HEK293 (cell line): ENCODE results near the gene TFPI.

Experiments used
- CTCF ChIP-seq: fragments of 450-650 bp; formaldehyde crosslinking; IDR thresholded peaks from 2 replicates; pipeline ENCODE4 v1.5.1; 2016; ENCODE audit warnings: missing biosample characterization, missing genetic modification characterization
- SETDB1 ChIP-seq: IDR thresholded peaks from one replicate; pipeline ENCODE4 v1.6.1; 2017; ENCODE audit warnings: mild to moderate bottlenecking, low read length, moderate library complexity, mixed read lengths; ENCODE audit not compliant: insufficient read length
- ZFP3 ChIP-seq: fragments of 450-650 bp; formaldehyde crosslinking; IDR thresholded peaks from 2 replicates; pipeline ENCODE4 v1.5.1; 2016; ENCODE audit warnings: low read depth, missing biosample characterization, missing genetic modification characterization
- ZNF292 ChIP-seq: fragments of 450-650 bp; formaldehyde crosslinking; IDR thresholded peaks from 2 replicates; pipeline ENCODE4 v1.5.1; 2016; ENCODE audit warnings: low read depth, missing biosample characterization, missing genetic modification characterization, borderline replicate concordance
- ZNF426 ChIP-seq: fragments of 450-650 bp; formaldehyde crosslinking; IDR thresholded peaks from 2 replicates; pipeline ENCODE4 v1.5.1; 2017; ENCODE audit warnings: missing biosample characterization, missing genetic modification characterization, mild to moderate bottlenecking, inconsistent platforms, moderate library complexity
- ZNF830 ChIP-seq: fragments of 450-650 bp; IDR thresholded peaks from 2 replicates; pipeline ENCODE4 v1.5.0; 2018; ENCODE audit warnings: missing biosample characterization, missing genetic modification characterization, low read depth, mild to moderate bottlenecking, moderate library complexity

GRCh38 chr2:187527262-187527661, 27.0 kb downstream of the TFPI start:
- TF ChIP-seq ZFP3 (no peak), SETDB1 (no peak), ZNF292 (tag by site-specific recombination) (no peak), ZNF830 (tag by site-specific recombination) (no peak), ZNF426 (tag by site-specific recombination) (no peak), CTCF (tag by site-specific recombination) (no peak)
